Amygdala (tissue), 56 donors: ENCODE data around the gene TMEM9B.
A peak's percentile ranks its signal among the peaks of the same experiment; 100 is the strongest.

Source experiments
- DNase-seq, 56 donors: peaks; one replicate each; lab custom pipeline; 2025; lab: John Stamatoyannopoulos, UW

The TMEM9B gene

DNA sequence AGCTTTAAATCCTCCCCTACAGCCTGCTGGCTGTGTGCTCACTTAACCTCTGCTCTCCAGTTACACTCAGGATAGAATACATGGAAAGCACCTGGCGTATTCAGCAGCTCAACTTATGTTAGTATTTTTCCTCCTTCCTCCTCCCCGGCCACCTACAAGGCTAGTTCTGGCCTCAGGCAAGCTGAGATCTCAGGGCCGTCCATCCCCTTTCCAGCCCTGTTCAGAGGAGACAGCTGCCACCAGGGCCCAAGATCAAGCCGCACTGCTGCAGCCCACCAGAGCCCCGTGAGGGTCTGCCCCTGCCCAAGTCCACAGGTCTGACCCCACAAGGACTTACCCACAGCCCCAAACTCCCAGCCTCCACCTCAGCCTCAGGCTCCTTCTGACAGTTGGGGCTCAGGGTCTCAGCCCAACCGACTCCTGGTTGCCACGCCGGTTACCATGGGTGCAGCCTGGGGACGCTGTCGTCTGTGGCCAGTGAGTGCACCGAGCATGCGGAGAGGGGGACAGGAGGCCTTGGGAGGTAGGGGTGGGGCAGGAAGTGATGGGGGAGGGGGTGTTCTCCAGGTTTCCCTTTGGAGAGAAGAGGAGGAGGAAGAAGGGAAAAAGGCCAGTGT, 31.6 kb downstream of the TMEM9B start, which contains the start of gene C11orf16:
Gene C11orf16, minus strand, starts transcription at position 384 of the 617 bp plus-strand sequence. CDS start 639 bp downstream, outside the sequence.
- DNase-seq: no peak

DNA sequence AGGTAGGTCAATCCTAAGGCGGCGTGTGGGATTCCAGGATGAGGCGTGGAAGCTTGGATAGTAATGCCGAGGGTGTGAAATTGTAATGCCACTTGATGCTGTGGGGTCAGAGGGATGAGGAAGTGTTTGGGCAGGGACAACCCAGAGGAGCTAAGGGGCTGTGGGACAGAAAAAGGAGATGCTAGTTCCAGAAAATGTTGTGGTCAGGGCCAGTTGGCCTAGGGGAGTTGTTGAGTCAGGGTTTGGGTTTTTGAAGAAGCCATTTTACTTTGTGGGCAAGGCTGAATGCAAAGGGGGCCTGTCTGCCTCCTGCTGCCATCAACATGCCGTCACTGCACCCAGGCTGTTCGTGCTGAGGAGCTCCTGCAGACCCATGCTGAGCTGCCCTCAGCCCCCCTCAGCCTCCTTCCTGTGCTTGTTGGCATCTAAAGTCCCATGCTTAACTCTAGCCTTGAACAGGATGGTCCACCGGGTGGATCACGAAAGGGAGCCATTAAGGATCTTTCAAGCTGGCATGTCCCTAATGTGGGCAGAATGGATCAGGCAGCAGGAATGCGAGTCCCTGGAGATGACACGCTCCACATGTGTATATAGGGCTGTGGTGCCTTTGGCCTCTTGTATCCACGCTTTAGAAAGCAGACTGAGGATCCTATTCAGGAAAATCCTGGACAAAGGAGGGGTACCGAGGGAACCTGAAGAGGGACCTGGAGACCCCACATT, 33.6 kb downstream of the TMEM9B start:
- DNase-seq: no peak

DNA sequence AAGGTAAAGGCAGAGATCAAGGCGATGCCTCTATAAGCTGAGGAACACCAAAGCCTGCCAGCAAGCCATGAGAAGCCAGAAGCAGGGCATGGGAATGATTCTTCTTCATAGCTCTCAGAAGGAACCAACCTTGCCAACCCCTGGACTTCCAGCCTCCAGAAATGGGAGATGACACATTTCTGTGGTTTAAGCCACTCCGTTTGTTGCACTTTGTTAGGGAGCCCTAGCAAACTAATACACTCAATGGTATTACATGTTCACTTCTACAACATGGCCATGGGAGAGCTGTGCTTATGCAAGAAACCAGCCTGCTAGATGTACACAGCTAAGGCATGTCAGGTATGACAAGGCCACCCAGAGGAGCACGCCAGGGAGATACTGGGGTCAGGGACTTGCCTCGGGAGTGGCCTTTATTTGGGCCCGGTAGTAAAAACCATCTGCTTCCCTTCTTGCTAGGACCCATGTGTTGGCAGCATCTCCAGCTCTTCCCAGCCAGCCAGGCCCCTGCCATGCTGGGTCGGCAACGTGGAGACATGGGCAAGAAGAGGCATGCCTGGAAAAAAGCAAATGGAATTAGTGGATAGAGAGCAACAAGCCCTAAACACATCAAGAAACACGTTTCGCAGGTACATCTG, 35.1 kb downstream of the TMEM9B start:
- DNase-seq: no peak

DNA sequence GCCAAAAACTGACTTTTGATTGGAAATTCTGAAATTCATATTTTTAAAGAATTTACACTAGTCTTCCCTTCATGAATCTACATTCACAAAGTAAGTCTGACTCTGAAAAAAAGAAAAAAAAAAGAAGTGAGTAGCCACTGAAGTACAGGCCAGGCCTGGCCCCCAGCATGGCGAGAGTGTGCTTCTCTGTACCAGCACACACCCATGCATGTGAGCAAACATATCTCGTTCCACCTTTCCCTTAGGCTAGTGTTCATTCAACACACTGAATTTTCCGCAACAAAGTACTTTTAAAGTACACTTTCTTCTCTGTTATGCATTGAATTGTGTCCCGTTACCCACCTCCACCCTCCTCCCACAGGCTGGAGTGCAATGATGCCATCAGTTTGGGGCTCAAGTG, 36.0 kb downstream of the TMEM9B start:
- DNase-seq: no peak

DNA sequence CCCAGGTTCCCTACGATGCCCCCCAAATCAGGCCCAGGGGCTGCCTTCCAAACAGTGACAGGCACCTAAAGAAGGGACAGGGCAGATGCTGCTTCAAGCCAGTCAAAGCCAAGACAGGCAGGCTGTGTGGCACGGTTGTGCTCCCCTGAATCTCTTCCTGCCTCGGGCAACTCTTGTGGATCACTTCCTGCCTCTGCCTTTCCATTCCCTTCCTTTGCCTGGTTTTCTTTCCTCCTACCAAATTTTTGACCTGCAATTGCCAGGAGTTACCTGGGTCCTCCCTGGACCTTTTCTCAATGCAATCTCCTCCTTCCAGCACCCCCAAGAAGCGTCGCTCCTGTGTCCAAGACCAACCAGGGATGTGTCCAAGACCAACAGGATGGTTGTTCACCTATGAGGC, 37.0 kb downstream of the TMEM9B start:
- DNase-seq: no peak

DNA sequence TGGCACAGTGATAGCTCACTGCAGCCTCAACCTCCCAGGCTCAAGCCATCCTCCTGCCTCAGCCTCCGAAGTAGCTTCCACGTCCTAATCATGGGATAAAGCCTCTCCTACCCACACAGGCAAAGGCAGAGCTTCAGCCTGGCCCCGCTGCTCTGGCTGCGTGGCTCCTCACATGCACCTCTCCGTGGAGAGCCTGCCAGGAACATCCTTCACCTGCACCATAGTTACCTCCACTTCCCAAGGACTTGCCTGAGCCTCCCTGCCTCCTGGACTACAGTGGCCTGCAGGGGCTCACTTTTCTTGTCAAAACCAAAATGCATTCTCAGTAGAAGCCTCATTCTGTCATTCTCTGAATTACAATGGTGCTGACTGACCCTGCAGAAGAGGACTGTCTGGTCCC, 38.0 kb downstream of the TMEM9B start:
- no peak for DNase-seq

DNA sequence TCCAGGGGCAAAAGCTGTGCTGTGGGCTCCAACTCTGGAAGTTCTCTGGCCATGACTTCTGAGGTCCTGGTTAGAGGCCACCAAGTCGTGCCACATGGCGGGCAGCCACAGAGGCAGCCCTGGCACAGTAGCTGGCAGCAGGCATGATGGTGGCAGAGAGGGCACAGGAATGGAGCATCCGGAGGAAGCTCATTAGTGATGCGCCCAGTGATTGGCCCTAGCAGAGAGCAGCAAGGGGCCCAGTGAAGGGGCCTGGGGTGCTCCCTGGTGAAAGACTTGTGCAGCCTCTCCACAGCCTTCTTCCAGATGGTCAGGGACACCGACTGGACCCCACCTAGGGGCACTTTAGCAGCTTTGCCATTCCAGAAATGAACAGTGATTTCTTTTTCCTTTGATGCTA, 38.5 kb downstream of the TMEM9B start:
- DNase-seq: no peak

DNA sequence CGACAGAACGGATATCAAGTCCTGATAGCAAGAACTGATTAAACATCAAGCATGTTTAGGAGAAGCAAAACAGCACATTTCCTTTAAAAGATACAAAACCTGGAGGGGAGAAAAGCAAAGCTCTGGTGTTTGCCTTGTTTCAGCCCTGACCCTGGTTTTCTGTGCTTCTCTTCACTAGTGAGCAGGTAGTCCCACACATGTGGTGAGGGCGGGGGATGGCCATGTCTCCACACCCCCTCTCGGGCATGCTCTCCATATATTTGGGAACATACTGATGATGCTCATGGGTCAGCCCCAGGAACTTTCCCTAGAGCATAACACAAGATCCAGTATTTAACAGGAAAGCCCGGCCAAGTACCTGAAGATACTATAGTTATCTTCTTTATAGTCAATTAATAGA, 41.6 kb downstream of the TMEM9B start:
- no peak for DNase-seq

DNA sequence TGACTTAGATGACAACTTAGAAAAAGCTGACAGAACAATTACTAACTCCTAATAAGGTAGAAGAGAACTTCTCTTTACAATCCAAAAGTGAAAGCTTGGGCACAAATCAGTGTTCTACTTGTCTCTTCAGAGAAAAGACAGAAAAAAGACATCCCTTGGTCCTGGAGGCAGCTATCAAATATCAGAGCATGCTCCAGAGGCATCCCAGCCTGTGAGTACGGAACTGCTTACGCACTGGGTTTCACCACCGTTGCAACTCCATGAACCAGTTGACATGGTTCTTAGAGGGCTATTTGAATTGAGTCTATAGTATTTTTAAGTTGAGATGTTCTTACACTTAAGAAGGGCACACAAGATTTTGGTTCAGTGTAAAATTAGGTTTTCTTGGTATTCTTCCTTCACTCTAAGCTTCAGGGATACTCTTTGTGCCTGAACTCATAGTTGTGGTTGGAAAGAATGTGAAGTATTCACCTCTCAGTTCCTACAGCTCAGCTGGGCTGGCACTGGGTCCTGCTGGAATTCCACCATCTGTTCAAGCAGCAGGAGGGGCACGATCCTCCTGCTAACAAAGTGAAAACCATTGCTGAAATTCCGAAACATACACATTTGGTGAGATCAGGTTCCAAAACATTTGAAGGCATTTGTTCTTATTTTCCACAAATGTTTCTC, 47.0 kb downstream of the TMEM9B start:
- DNase-seq: no peak

DNA sequence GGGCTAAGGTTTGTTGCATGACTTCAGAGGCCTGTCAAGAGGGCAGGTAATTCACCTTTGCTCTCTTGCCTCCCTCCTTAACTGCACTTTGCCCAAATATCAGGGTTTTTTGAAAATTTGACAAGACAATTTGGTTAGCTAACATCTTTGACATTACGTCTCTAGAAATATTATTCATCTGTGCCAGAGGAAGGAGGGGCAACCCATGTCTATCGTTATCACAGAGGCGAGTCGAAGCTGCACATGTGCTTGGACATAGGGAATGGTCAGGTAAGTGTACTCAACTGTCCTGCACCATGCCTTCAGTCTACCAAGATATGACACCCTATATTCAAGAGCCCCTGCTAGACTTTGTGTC, 49.6 kb downstream of the TMEM9B start:
- DNase-seq: no peak

DNA sequence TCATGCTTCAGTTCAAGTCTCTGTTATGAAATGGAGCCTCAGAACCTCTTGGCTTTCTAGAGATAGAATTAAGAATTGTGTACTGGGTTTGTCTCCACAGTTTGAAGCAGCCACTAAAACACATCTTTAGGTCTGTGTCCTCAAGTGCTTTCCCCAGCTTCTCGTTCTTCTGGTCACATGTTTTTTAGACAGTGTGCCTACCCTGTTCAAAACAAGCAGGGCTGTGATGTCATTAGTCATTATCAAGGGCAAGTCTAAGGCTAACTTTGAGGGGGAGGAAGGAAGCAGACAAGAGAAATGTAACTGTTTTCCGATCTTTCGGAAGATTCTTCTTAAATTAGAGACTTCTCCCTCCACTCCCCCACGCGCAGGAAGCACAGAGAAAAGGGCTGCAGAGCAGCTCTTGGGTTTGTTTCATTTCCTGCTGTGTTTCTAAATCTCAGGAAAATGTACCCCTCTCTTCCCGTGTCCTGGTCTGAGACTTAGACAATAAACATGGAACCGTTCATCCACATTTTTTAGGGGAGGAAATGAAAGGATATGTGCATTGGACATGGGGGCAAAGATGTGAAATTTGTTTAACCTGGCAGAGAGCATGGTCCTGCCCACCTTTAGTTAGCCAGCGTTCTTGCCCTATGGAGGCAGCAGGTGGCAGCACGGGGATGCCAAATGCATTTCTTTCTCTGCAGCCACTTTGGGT, 50.1 kb downstream of the TMEM9B start:
- DNase-seq: peak in 22 of 56 donors; percentile 3 to 46 (median 14)

DNA sequence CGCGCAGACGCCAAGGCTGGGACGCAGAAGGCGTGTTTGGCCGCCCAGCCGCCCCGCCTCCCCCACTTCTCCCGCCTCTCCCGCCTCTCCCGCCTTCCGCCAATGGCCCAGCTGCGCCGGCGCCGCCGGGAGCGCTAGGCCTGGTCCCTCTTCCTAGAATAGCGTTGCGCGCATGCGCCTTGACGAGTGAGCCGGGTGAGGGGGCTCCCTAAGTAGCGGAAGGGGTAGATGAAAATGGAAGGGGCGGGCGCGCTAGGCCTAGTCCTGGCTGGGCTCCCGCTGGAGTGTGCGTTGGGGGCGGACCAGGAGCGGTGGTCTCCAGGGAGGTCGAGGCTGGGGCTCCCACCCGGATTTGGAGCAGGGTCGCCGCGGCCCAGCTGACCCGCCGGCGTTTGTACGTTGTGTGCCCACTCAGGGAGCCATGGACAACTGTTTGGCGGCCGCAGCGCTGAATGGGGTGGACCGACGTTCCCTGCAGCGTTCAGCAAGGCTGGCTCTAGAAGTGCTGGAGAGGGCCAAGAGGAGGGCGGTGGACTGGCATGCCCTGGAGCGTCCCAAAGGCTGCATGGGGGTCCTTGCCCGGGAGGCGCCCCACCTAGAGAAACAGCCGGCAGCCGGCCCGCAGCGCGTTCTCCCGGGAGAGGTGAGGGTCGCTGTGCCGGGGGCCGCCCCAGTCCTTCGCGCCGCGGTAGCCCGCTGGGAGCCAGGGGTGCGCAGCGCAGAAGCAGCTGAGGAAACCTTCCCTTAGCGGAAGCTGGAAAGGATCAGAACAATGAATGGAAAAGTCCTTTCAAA, 53.0 kb downstream of the TMEM9B start, which contains the start of gene AKIP1:
Gene AKIP1, plus strand, starts transcription at position 161 of the 795 bp plus-strand sequence. Its CDS starts 261 bp downstream, at position 422.
- DNase-seq: peak in 55 of 56 donors; percentile 55 to 96 (median 91)

DNA sequence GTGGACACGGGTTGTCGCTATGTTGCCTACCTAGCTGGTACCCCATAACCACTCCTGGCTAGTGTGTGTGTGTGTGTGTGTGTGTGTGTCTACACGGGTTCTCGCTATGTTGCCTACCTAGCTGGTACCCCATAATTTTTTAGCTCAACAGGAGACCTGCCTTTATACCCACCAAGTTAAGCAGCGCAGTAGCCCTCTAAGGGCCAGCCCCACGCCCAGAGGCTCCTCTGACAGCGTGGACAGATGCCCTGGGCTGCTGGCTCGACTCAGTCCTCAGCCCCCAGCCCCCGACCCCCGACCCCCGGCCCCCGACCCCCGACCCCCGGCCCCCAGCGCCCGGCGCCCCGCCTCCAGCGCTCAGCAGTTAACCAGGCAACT, 53.6 kb downstream of the TMEM9B start:
- DNase-seq: no peak

DNA sequence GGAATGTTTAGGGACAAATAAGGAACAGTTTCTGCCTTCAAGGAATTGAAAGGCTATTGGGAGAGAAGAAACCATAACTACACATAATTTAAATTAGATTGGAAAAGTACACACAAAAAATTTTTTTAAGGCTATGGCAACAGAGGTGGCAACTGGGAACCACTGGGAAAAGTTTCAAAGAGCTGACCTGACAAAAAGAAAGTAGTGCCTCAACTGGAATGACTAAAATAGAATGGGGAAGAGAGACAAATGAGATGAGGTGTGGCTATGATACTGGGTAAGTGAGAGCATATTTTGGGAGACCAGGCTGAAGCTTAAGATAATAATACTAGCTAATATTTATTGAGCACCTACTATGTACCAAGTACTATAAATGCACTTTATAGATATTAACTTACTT, 56.1 kb downstream of the TMEM9B start:
- DNase-seq: no peak

DNA sequence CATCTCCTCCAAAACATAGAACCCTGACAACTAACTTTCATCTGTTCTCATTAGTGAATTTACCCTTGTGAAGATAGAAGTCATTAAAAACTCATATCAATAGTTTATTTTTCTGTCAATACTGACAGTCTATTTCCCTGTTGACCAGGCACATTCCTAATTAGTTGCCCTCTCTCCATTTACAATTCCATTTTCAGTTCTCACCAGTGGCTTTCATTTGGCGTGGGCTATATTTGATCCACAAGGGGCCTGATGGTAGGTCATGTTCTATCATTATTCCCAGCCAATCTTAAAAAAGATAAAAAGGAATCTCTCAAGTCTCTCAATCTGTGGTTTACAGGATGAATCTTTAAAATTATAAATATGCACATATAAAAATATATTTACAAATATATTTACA, 57.1 kb downstream of the TMEM9B start:
- DNase-seq: no peak

DNA sequence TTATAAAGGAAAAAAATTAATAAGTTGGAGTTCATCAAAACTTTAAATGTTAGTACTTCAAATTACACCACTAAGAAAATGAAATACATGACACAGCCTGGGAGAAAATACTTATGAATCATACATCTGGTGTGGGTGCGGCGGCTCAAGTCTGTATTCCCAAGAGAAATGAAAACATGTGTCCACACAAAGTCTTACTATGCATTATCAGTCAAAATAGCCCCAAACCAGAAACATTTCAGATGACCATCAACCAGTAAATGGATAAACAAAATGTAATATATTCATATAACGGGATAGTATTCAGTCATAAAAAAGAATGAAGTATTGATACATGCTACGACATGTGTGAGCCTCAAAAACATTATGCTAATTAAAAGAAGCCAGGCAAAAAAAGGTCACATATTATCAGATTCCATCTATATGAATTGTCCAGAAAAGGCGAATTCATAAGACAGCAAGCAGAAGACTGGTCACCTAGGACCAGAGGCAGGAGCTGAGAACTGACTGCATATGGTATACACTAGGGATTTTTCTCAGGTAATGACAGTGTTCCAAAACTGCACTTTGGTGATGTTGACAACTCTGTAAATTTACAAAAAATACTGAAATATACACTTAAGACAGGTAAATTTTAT, 58.6 kb downstream of the TMEM9B start:
- no peak for DNase-seq

DNA sequence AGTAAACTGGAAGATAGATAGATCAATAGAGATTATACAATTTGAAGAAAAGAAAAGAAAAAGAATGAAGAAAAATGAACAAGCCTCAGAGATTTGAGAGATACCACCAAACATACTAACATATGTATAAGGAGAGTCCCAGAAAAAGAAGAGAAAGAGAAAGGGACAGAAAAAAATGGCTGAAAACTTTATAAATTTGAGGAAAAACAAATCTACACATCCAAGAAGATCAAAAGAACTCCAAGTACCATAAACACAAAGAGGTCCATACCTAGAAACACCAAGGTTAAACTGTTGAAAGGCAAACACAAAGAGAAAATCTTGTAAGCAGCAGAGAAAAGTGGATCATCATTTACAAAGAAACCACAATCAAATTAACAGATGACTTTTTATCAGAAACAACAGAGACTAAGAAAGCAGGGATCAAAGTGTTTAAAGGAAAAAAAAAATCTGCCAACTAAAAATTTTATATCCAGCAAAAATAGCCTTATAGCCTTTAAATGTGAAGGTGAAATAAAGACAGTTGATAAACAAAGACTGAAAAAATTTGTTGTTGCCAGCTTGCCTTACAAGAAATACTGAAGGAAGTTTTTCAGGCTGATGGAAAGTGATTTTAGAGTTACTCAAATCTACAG, 65.0 kb downstream of the TMEM9B start:
- DNase-seq: no peak
